Gastrocnemius medialis (tissue), 4 donors: Measurements from ENCODE around the gene RERE. TPM values are rescaled to one million over a fixed set of nuclear protein-coding genes. Genes with fewer than 3 reads are reported as not detected.
A peak's percentile ranks its signal among the peaks of the same experiment; 100 is the strongest.

ENCODE experiments used
- ATAC-seq, 2 donors: fragments of 150-250 bp; one replicate each; pipeline ENCODE4 v1.9.1; 2016
- DNase-seq, 2 donors: peaks; one replicate each; pipeline ENCODE4 v3.0.0-alpha.2; 2019
- H3K27ac ChIP-seq, 4 donors: fragments of 200-600 bp; sonication (generic); 1 replicate in 1 of 4; 2 replicates in 3 of 4; pipeline ENCODE4 v1.5.1; 2016 to 2018; ENCODE audit warnings: mild to moderate bottlenecking in 2 of 4, moderate library complexity in 1 of 4
- H3K27me3 ChIP-seq, 3 donors: fragments of 200-600 bp; sonication (generic) in 2 of 3; 1 replicate in 1 of 3; 2 replicates in 2 of 3; pipeline versions ENCODE4 v1.5.1 to v1.6.0; 2016 to 2019; ENCODE audit warnings: mild to moderate bottlenecking in 1 of 3, moderate library complexity in 1 of 3
- H3K36me3 ChIP-seq, 2 donors: fragments of 200-600 bp; sonication (generic) in 1 of 2; one replicate each; pipeline ENCODE4 v1.5.1; 2017 to 2018
- H3K4me1 ChIP-seq, 2 donors: fragments of 200-600 bp; sonication (generic) in 1 of 2; one replicate each; pipeline ENCODE4 v1.5.1; 2016 to 2017; ENCODE audit warnings: mild to moderate bottlenecking in 2 of 2
- H3K4me3 ChIP-seq, 4 donors: fragments of 200-600 bp; sonication (generic) in 3 of 4; 1 replicate in 1 of 4; 2 replicates in 3 of 4; pipeline ENCODE4 v1.5.1; 2016 to 2019; ENCODE audit warnings: mild to moderate bottlenecking in 2 of 4
- H3K9me3 ChIP-seq, 3 donors: fragments of 200-600 bp; sonication (generic) in 2 of 3; 1 replicate in 1 of 3; 2 replicates in 2 of 3; pipeline ENCODE4 v1.5.1; 2016 to 2019
- POLR2A ChIP-seq, 2 donors: fragments of 450-650 bp; IDR thresholded peaks; one replicate each; pipeline ENCODE4 v1.6.1; 2017; ENCODE audit warnings: antibody characterized with exemption in 2 of 2, mild to moderate bottlenecking in 2 of 2, moderate library complexity in 2 of 2
- in situ Hi-C, 4 donors: fragments of 200-750 bp; cut with MboI; loops; one replicate each; pipeline versions ENCODE4 v1.15.0 to v1.8.0; 2017; ENCODE audit warnings: low sequenced_read_pairs in 4 of 4
- intact Hi-C: fragments of 100-400 bp; cut with DNase I; formaldehyde crosslinking; loops from one replicate; pipeline ENCODE4 v1.15.1; 2023; ENCODE audit warnings: low total_unique reads
- total RNA-seq, 4 donors: library from RNA; depleted of rRNA; stranded (reverse); fragments of >200 nt; gene quantifications; one replicate each; pipeline versions ENCODE4 v1.1.0 to v1.2.3, GENCODE V29; 2016
- TF ChIP-seq, protein P1 (sequence below), 5 experiments: fragments of 450-650 bp in 3 of 5; fragments of 200-600 bp in 2 of 5; sonication (generic) in 2 of 5; IDR thresholded peaks in 4 of 5; conservative IDR thresholded peaks in 1 of 5; 1 replicate in 4 of 5; 2 replicates in 1 of 5; pipeline ENCODE4 v1.5.1; 2016 to 2019; ENCODE audit warnings: antibody characterized with exemption in 5 of 5, mild to moderate bottlenecking in 3 of 5, moderate library complexity in 3 of 5

The RERE gene
- total RNA-seq, 4 donors from 2014 or later, result 60.8 to 106 (median 102) TPM

DNA sequence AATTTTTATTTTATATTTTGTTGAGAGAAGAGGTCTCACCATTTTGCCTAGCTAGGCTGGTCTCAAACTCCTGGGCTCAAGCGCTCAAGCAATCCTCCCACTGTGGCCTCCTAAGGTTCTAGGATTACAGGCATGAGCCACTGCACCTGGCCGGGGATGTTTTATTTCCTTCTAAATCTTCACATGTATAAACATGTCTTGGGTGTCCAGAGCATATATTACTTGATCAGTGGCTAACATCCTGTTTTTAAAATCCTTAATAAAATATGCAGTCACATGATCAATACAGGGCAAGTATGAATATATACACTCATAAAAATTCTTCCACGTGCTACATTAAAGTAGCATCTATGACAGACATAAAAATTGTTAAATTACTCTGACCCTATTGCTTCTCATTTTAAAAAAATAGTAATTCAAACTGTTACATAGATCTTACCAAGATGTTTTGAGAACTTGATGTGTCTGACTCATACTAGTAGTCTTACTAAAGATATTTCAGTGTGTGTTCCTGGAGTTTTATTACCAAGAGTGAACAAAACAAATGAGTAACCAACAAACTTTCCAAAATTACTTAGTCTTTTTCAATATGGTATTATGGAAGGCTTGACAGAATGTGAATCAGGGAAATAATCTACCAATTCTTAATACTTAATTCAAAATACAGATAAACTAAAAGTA, 277.0 kb downstream of the RERE start:
- in situ Hi-C loops (no loop called here), intact Hi-C loops (no loop called here)
- no peaks in the 10 kb centered on the region for H3K36me3 ChIP-seq
- peak overlapping the region; percentile 4 to 65 (median 57) for H3K27ac ChIP-seq
- ATAC-seq (peak; percentile 79 to 95), DNase-seq (no peak)
- H3K4me3 ChIP-seq, result no peak overlapping the region
- no peaks in the 10 kb centered on the region for H3K9me3 ChIP-seq
- TF ChIP-seq POLR2A (IDR thresholded peaks at IDR 0.05), result no peak
- TF ChIP-seq, protein P1, sequence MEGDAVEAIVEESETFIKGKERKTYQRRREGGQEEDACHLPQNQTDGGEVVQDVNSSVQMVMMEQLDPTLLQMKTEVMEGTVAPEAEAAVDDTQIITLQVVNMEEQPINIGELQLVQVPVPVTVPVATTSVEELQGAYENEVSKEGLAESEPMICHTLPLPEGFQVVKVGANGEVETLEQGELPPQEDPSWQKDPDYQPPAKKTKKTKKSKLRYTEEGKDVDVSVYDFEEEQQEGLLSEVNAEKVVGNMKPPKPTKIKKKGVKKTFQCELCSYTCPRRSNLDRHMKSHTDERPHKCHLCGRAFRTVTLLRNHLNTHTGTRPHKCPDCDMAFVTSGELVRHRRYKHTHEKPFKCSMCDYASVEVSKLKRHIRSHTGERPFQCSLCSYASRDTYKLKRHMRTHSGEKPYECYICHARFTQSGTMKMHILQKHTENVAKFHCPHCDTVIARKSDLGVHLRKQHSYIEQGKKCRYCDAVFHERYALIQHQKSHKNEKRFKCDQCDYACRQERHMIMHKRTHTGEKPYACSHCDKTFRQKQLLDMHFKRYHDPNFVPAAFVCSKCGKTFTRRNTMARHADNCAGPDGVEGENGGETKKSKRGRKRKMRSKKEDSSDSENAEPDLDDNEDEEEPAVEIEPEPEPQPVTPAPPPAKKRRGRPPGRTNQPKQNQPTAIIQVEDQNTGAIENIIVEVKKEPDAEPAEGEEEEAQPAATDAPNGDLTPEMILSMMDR (IDR thresholded peaks at IDR 0.05 in 4 of 5, conservative IDR thresholded peaks at IDR 0.05 in 1 of 5), result no peak
- H3K4me1 ChIP-seq, result peaks cover 9 to 11% of the 10 kb centered on the region in 2 donors
- no peaks in the 10 kb centered on the region for H3K27me3 ChIP-seq

- TF ChIP-seq POLR2A (IDR thresholded peaks at IDR 0.05), result no peak
- TF ChIP-seq, protein P1 (IDR thresholded peaks at IDR 0.05 in 4 of 5, conservative IDR thresholded peaks at IDR 0.05 in 1 of 5), result no peak
- Histone ChIP-seq H3K4me1 (peaks cover 9 to 11% of the 10 kb centered on the region in 2 donors), H3K9me3 (no peaks in the 10 kb centered on the region), H3K4me3 (no peak overlapping the region), H3K27ac (peak overlapping the region in 1 of 4 donors; percentile 65), H3K36me3 (no peaks in the 10 kb centered on the region), H3K27me3 (no peaks in the 10 kb centered on the region)
- in situ Hi-C loops (no loop called here), intact Hi-C loops (no loop called here)
- DNase-seq (no peak), ATAC-seq (no peak)
Measured at GRCh38 chr1:8539683-8540082, 277.8 kb downstream of the RERE start.

GRCh38 chr1:8538502-8538901, 278.9 kb downstream of the RERE start:
- in situ Hi-C loops (no loop called here), intact Hi-C loops (no loop called here)
- Histone ChIP-seq H3K27ac (no peak overlapping the region), H3K36me3 (no peaks in the 10 kb centered on the region), H3K9me3 (no peaks in the 10 kb centered on the region), H3K27me3 (no peaks in the 10 kb centered on the region), H3K4me1 (peaks cover 9 to 11% of the 10 kb centered on the region in 2 donors), H3K4me3 (no peak overlapping the region)
- DNase-seq (no peak), ATAC-seq (no peak)
- TF ChIP-seq, protein P1 (IDR thresholded peaks at IDR 0.05 in 4 of 5, conservative IDR thresholded peaks at IDR 0.05 in 1 of 5), result no peak
- TF ChIP-seq POLR2A (IDR thresholded peaks at IDR 0.05), result no peak

DNA sequence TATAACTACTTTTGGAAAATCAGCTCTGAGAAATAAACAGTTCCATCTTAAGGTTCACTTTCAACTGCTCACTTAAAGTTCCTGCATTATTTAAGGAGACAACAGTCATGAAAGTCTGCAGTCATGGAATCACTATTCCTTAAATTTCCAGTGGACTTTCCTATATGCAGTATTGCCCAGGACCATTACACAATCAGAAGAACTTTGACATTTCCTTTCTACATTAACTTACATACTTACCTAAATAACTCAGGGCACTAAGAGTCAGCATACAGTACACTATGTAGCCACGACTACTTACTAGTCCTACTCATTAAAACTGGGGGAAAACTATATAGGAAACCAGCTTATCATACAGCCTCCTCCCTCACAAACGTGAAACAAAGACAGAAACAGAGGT, 279.4 kb downstream of the RERE start:
- Histone ChIP-seq H3K4me3 (no peak overlapping the region), H3K36me3 (no peaks in the 10 kb centered on the region), H3K27ac (no peak overlapping the region), H3K4me1 (peaks cover 9 to 11% of the 10 kb centered on the region in 2 donors), H3K27me3 (no peaks in the 10 kb centered on the region), H3K9me3 (no peaks in the 10 kb centered on the region)
- intact Hi-C loops (no loop called here), in situ Hi-C loops (no loop called here)
- no peak for TF ChIP-seq POLR2A (IDR thresholded peaks at IDR 0.05)
- TF ChIP-seq, protein P1 (IDR thresholded peaks at IDR 0.05 in 4 of 5, conservative IDR thresholded peaks at IDR 0.05 in 1 of 5), result no peak
- no peak for ATAC-seq
- DNase-seq, result no peak

GRCh38 chr1:8536515-8536914, 280.9 kb downstream of the RERE start:
- no peak for ATAC-seq
- TF ChIP-seq POLR2A (IDR thresholded peaks at IDR 0.05), result no peak
- TF ChIP-seq, protein P1 (IDR thresholded peaks at IDR 0.05 in 4 of 5, conservative IDR thresholded peaks at IDR 0.05 in 1 of 5), result no peak

More at GRCh38 chr1:8536515-8536914, 280.9 kb downstream of the RERE start:
- no peak overlapping the region for H3K27ac ChIP-seq
- no peaks in the 10 kb centered on the region for H3K36me3 ChIP-seq
- in situ Hi-C loops, result no loop called here
- no peaks in the 10 kb centered on the region for H3K27me3 ChIP-seq
- no peak for DNase-seq
- peaks cover 7 to 9% of the 10 kb centered on the region in 2 donors for H3K4me1 ChIP-seq
- no peak overlapping the region for H3K4me3 ChIP-seq
- intact Hi-C loops, result no loop called here
- no peaks in the 10 kb centered on the region for H3K9me3 ChIP-seq
